SK-N-SH (cell line): ENCODE results near the gene ZNF664. TPM values are rescaled to one million over a fixed set of nuclear protein-coding genes. Genes with fewer than 3 reads are reported as not detected.

Experiments
- CTCF ChIA-PET: fragments of 300-600, 350-600 bp; formaldehyde crosslinking; extraction: SDS; loops from one replicate; lab custom pipeline; 2021; lab: Yijun Ruan, JAX
- POLR2A ChIA-PET: fragments of 350-600 bp; sonication (Branson Sonifier 250); formaldehyde crosslinking; extraction: SDS; loops from one replicate; lab custom pipeline; 2020; ENCODE audit warnings: antibody characterized with exemption, inconsistent platforms; lab: Yijun Ruan, JAX
- DNase-seq: peaks from one replicate; pipeline ENCODE4 v3.0.0; 2012
- H2AFZ ChIP-seq: fragments of 200-600 bp; sonication (generic); 2 replicates; pipeline ENCODE4 v1.8.1; 2016; ENCODE audit warnings: antibody characterized with exemption, mild to moderate bottlenecking, low read depth
- H3F3A ChIP-seq: fragments of 200-600 bp; sonication (generic); replicated peaks from 2 replicates; pipeline ENCODE3; 2016; ENCODE audit warnings: antibody characterized with exemption, mild to moderate bottlenecking; ENCODE audit not compliant: insufficient read depth
- H3K27ac ChIP-seq, 2 experiments: fragments of 200-500 bp in 1 of 2; fragments of 200-600 bp in 1 of 2; sonication (Bioruptor generic) in 1 of 2; sonication (generic), shearing (Covaris generic) in 1 of 2; 2 replicates each; pipeline versions ENCODE4 v1.5.1 to v1.6.1; 2014 to 2016; ENCODE audit warnings: low read depth in 2 of 2, inconsistent platforms in 1 of 2, low read length in 1 of 2, mild to moderate bottlenecking in 1 of 2, mixed read lengths in 1 of 2
- H3K27me3 ChIP-seq: fragments of 200-600 bp; sonication (generic), shearing (Covaris generic); 2 replicates; pipeline ENCODE4 v1.6.1; 2016; ENCODE audit warnings: mixed run types; ENCODE audit not compliant: insufficient read depth
- H3K36me3 ChIP-seq, 2 experiments: fragments of 200-500 bp in 1 of 2; fragments of 200-600 bp in 1 of 2; sonication (Bioruptor generic) in 1 of 2; sonication (generic) in 1 of 2; replicated peaks in 1 of 2; 2 replicates each; pipeline versions ENCODE3 to v1.5.1; 2014 to 2016; ENCODE audit warnings: low read length in 1 of 2, mild to moderate bottlenecking in 1 of 2; ENCODE audit not compliant: insufficient read depth in 2 of 2, control insufficient read depth in 1 of 2
- H3K4me1 ChIP-seq, 2 experiments: fragments of 200-500 bp in 1 of 2; fragments of 200-600 bp in 1 of 2; sonication (Bioruptor generic) in 1 of 2; sonication (generic), shearing (Covaris generic) in 1 of 2; 2 replicates each; pipeline versions ENCODE4 v1.5.1 to v1.6.1; 2014 to 2016; ENCODE audit warnings: low read depth in 1 of 2, low read length in 1 of 2, mixed run types in 1 of 2; ENCODE audit not compliant: insufficient read depth in 2 of 2, control insufficient read depth in 1 of 2
- H3K4me2 ChIP-seq: fragments of 200-600 bp; sonication (generic), shearing (Covaris generic); 2 replicates; pipeline ENCODE4 v1.6.1; 2017; ENCODE audit warnings: mixed run types
- H3K4me3 ChIP-seq, 2 experiments: fragments of 200-500 bp in 1 of 2; fragments of 200-600 bp in 1 of 2; sonication (Bioruptor generic) in 1 of 2; sonication (generic), shearing (Covaris generic) in 1 of 2; 2 replicates each; pipeline versions ENCODE4 v1.5.1 to v1.8.1; 2014 to 2016; ENCODE audit warnings: low read depth in 2 of 2, inconsistent platforms in 1 of 2, low read length in 1 of 2, mild to moderate bottlenecking in 1 of 2, mixed read lengths in 1 of 2, moderate library complexity in 1 of 2
- H3K79me2 ChIP-seq: fragments of 200-600 bp; sonication (generic); 2 replicates; pipeline ENCODE4 v1.8.1; 2017; ENCODE audit warnings: mild to moderate bottlenecking; ENCODE audit not compliant: insufficient read depth
- H3K9ac ChIP-seq: fragments of 200-600 bp; sonication (generic); 2 replicates; pipeline ENCODE4 v1.6.1; 2017; ENCODE audit warnings: mixed run types
- H3K9me2 ChIP-seq: fragments of 200-600 bp; sonication (generic); 2 replicates; pipeline ENCODE4 v1.6.1; 2017; ENCODE audit warnings: mixed run types
- H3K9me3 ChIP-seq: fragments of 200-600 bp; sonication (generic); 2 replicates; pipeline ENCODE4 v1.6.1; 2017; ENCODE audit warnings: mixed run types, mild to moderate bottlenecking, moderate library complexity
- H4K20me1 ChIP-seq: fragments of 200-600 bp; sonication (generic); 2 replicates; pipeline ENCODE4 v1.6.1; 2017; ENCODE audit warnings: mild to moderate bottlenecking, mixed run types; ENCODE audit not compliant: insufficient read depth
- CHD2 ChIP-seq: fragments of 150-350 bp; IDR thresholded peaks from 2 replicates; pipeline ENCODE4 v1.6.1; 2018; ENCODE audit warnings: low read length; ENCODE audit not compliant: partially characterized antibody
- ELF1 ChIP-seq: IDR thresholded peaks from 2 replicates; pipeline ENCODE4 v1.4.0; 2012
- FOXM1 ChIP-seq: IDR thresholded peaks from 2 replicates; pipeline ENCODE4 v1.4.0; 2012; ENCODE audit warnings: low read depth, mild to moderate bottlenecking
- GATA2 ChIP-seq: sonication (generic); formaldehyde crosslinking; IDR thresholded peaks from 2 replicates; pipeline ENCODE4 v1.5.0; 2020; ENCODE audit warnings: mild to moderate bottlenecking, missing genetic modification reagents
- IRF3 ChIP-seq: fragments of 150-350 bp; IDR thresholded peaks from 2 replicates; pipeline ENCODE4 v1.6.1; 2016; ENCODE audit warnings: mild to moderate bottlenecking, low read depth, low read length
- JUND ChIP-seq: IDR thresholded peaks from 2 replicates; pipeline ENCODE4 v1.4.0; 2012
- MAX ChIP-seq: IDR thresholded peaks from 2 replicates; pipeline ENCODE4 v1.4.0; 2012; ENCODE audit warnings: low read depth
- MEF2A ChIP-seq: IDR thresholded peaks from 2 replicates; pipeline ENCODE4 v1.4.0; 2012; ENCODE audit warnings: low read depth, borderline replicate concordance
- MXI1 ChIP-seq: IDR thresholded peaks from 2 replicates; pipeline ENCODE4 v1.6.1; 2012; ENCODE audit warnings: mild to moderate bottlenecking, low read depth, low read length, improper control_type of control experiment
- RFX5 ChIP-seq: IDR thresholded peaks from 2 replicates; pipeline ENCODE4 v1.6.1; 2012; ENCODE audit warnings: mild to moderate bottlenecking, improper control_type of control experiment, low read length
- SMC3 ChIP-seq: IDR thresholded peaks from 2 replicates; pipeline ENCODE4 v1.6.1; 2012; ENCODE audit warnings: low read depth, low read length, improper control_type of control experiment
- USF2 ChIP-seq: fragments of 150-350 bp; IDR thresholded peaks from 2 replicates; pipeline ENCODE4 v1.6.1; 2017; ENCODE audit warnings: antibody characterized with exemption, low read length, low read depth, borderline replicate concordance
- WGBS: methylation state at CpG from one replicate; pipeline ENCODE4 v1.1.6; 2017; ENCODE audit warnings: low lambda C conversion rate; 5-methylcytosine and 5-hydroxymethylcytosine counted together
- polyA plus RNA-seq, 3 experiments: library from polyadenylated mRNA; depleted of rRNA; stranded (reverse); fragments of >200 nt; gene quantifications; 2 replicates each; pipeline ENCODE4 v1.2.3, GENCODE V29; 2012
- small RNA-seq, 7 experiments: library from RNA; depleted of rRNA; stranded (forward); fragments of <200 nt; gene quantifications; one replicate each; pipeline ENCODE3, GENCODE V24; 2012

The ZNF664 gene
- polyA plus RNA-seq, 1 of the 3 experiments (the other 2 are of a cell fraction) = 34.9 TPM

DNA sequence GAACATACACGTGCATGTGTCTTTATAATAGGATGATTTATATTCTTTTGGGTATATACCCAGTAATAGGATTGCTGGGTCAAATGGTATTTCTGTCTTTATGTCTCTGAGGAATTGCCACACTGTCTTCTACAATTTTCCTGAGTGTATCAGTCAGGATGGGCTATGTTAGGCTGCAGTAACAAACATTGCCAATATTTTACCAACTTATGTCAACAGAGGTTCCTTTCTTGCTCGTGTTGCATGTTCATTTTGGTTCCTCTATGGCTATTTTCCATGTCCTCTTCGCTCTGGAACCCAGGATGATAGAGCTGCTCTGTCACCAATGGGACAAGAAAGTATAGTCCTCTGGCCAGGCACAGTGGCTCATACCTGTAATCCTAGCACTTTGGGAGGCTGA is 86.7 kb downstream of the ZNF664 start:
- ChIA-PET CTCF (no interaction called here), POLR2A (no interaction called here)
- 31% methylated on average over 3 of the region's 3 CpGs for whole genome bisulfite sequencing

More for the DNA sequence above, 86.7 kb downstream of the ZNF664 start:
- Histone ChIP-seq H3K4me1 (peaks cover 0 to 3% of the 10 kb centered on the region in 2 experiments; a peak in 1 of 4 replicates), H3K9me3 (no peaks in the 10 kb centered on the region), H3K4me2 (no peak overlapping the region), H3K27me3 (no peaks in the 10 kb centered on the region), H3K27ac (no peak overlapping the region), H3K9ac (no peak overlapping the region), H3K4me3 (no peak overlapping the region), H2AFZ (no peak overlapping the region), H3K9me2 (no peaks in the 10 kb centered on the region), H3F3A (no peaks in the 10 kb centered on the region), H3K36me3 (no peaks in the 10 kb centered on the region), H3K79me2 (no peaks in the 10 kb centered on the region), H4K20me1 (no peaks in the 10 kb centered on the region)
- DNase-seq = no peak
- TF ChIP-seq IRF3 (no peak), MXI1 (no peak), JUND (no peak), FOXM1 (no peak), GATA2 (no peak), CHD2 (no peak), USF2 (no peak), RFX5 (no peak), MAX (no peak), MEF2A (no peak), ELF1 (no peak), SMC3 (no peak)

Small RNAs within 50 kb of the gene (small RNA-seq; reads per million reads assigned to genes)
- 0 reads per million in 7 experiments for gene AC068790.4
- gene AC068790.6 = 0 reads per million in 7 experiments

Other genes starting within 250 kb of the ZNF664 start
- 0.13 and 0.15 TPM in 2 replicates for gene DNAH10, start 210.9 kb upstream of the ZNF664 start, polyA plus RNA-seq (2012; rRNA removed)
- gene CCDC92, start 384 bp upstream of the ZNF664 start, polyA plus RNA-seq (2012; rRNA removed) = 34.8 and 53.5 TPM in 2 replicates